NCI-H1048 (cell line): ENCODE results near the gene GRHPR.
A peak's percentile ranks its signal among the peaks of the same experiment; 100 is the strongest.
"Not testable (repeated sequence)": the region's sequence is repeated elsewhere in the genome, so short reads cannot be mapped to it uniquely, and the experiment has no call there.

Source experiments
- DNase-seq: peaks from one replicate; lab custom pipeline; 2025; lab: John Stamatoyannopoulos, UW

Gene GRHPR

DNA sequence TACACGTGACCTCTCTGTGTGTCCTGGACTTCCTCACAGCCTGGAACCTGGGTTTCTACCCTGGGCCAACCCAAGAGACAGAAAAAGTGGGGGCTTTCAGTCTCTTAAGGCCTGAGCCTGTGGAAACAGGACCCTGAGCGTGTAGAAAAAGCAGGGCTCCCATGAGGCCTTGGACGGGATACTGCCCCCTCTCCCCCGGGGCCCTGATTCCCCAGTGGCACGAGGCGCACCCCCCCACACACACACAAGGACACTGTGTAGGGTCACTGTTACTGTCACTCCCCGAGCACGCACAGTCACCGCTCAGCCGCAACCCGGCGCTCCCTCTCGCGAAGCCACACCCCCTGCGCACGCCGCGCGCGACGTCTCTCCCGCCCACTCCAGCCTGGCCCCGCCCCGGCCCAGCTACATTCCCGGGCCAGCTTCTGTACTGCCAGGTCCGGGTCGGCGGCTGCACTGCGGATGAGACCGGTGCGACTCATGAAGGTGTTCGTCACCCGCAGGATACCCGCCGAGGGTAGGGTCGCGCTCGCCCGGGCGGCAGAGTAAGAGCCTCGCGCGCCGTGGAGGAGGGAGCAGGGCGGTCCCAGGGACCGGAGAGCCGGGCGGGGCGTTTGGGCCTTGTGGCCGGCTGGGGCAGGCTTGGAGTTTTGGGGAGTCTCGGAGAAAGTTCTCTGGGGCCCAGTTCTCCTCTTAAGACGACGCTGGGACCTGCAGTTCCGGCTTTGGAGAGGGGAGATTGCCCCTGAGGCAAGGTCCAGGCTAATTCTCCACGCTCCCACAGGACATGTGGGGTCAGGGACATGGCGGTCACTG is at the start of gene GRHPR:
GRHPR (plus strand) TSS at position 408 of the 816 bp plus-strand sequence; CDS start at position 463, 55 bp downstream.
- peak; percentile 58 for DNase-seq

DNA sequence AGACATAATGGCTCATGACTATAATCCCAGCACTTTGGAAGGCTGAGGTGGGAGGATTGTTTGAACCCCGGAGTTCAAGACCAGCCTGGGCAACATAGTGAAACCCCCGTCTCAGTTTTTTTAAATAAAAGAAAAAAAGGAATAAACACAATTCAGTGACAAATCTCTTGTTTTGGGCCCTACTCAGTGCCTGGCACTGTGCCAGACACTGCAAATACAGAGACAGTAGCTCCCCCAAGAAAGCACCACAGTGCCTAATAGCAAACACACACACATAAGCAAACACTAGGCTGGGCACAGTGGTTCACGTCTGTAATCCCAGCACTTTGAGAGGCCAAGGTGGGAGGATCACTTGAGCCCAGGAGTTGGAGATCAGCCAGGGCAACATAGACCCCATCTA is 49.7 kb upstream of the GRHPR start:
- no peak for DNase-seq

DNA sequence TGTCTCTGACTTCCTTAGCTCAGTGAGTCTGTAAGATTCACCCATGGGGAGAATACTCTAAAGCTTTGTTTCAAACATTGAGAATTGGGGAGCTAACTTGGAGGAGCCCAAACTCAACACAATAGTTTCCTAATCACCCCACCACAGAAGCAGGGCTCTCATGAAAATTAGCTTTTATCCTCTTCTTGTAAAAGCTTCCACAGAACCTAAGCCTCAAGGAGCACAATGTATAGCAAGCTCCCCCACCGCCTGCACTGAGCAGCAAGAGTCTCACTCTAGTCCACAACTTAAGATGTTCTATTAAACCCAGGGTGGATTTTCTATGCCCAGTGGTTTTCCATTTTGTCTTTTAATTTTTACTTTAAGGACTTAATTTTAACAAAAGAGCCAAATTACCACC is 48.9 kb upstream of the GRHPR start:
- no peak for DNase-seq

DNA sequence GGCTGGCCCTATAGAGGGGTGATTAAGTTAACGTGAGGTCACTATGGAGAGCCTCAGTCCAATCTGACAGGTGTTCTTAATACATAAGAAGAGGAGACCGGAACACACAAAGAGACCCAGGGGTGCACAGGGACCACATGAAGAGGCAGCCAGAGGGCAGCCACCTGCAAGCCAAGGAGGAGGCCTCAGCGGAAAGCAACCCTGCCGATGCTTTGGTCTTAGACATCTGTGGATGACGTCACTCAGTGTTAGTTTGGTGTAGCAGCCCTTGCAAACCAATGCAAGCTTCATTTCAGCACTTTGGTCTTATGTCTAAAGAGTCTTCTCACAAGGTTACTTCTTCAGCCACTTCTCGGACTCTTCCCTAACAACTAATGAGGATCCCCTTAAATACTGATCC is 47.6 kb upstream of the GRHPR start:
- no peak for DNase-seq

DNA sequence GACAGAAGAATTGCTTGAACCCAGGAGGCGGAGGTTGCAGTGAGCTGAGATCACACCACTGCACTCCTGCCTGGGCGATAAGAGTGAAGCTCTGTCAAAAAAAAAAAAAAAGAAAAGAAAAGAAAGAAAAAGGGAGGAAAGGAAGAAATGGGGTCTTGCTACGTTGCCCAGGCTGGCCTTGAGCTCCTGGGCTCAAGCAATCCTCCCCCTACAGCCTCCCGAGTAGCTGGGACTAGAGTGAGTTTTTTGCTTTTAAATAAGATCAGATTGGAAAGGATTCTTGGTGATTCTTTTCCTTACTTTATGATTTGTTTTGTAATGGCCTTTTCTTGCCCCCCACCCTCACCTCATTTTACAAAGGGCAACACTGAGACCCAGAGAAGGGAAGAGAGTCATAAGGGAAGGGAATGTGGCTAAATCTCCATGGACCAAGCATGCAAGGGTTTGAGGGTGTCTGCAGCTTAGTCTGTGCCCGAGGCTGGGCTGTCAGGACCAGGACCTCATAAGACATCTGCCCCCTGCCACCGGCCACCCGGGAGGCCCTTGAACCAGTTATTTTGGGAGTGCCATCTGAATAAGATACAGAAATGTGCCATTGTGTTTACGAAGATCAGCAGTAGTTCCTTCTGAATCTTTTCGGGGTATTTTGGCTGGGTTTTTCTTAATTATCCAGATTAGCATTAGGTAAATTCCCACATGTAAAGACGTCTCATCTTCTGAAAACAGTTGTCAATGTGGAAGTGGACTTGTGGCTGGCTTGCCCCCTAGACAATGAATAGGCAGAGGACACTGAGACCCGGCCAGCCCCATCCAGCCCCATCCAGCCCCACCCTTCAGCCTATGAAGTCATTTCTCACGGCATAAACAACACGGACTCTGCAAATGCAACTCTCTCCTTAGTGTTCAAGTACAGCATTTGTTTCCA is 44.5 kb upstream of the GRHPR start:
- DNase-seq, result no peak

DNA sequence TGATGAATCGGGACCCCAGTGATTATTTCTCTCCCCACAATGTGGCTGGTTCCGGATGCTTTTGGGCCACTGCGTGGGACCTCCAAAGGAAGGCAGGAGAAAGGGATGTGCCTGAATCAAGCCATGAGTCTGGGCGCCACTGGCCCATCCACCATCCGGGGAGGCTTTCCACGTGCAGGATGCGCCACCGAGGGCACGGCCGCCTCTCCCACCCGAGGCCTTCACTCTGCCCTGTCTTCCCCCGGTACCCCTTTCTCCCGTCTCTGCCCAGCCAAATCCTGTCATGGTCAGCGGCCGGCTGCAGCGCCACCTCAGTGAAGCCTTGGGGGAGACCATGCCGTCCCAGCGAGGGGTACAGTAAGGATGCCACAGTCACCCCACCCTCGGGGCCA is 43.9 kb upstream of the GRHPR start:
- DNase-seq, result no peak

DNA sequence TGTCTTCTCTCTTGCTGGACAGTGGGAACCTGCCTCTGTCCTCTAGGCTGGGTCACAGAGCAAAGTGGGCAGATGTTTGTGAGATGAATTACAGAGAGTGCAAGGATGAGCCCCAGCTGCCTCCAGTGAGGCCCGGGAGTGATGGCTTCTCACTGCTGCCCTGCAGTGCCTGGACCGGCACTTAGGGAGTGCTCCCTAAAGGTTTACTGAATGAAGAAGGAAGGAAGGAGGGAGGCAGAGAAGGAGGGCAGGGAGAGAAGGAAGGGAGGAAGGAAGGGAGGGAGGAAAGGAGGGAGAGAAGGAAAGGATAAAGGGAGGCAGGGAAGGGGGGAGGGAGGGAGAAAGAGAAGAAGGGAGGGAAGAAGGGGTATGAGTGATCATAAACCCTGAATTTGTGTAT is 42.7 kb upstream of the GRHPR start:
- no peak for DNase-seq

DNA sequence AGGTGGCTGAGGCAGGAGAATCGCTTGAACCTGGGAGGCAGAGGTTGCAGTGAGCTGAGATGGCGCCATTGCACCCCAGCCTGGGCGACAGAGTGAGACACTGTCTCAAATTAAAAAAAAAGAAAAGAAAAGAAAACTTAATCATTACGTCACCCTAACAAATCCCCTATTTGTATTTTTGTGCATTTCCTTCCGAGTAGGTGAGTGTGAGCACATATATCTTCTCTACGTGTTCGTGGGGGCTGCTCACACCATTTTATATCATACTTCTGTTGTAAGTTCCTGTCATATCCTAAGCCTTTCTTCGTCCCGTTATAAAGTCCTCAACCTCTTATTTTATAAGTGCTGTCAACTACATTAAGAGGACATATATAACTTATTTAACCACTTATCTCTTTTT is 41.9 kb upstream of the GRHPR start:
- no peak for DNase-seq

DNA sequence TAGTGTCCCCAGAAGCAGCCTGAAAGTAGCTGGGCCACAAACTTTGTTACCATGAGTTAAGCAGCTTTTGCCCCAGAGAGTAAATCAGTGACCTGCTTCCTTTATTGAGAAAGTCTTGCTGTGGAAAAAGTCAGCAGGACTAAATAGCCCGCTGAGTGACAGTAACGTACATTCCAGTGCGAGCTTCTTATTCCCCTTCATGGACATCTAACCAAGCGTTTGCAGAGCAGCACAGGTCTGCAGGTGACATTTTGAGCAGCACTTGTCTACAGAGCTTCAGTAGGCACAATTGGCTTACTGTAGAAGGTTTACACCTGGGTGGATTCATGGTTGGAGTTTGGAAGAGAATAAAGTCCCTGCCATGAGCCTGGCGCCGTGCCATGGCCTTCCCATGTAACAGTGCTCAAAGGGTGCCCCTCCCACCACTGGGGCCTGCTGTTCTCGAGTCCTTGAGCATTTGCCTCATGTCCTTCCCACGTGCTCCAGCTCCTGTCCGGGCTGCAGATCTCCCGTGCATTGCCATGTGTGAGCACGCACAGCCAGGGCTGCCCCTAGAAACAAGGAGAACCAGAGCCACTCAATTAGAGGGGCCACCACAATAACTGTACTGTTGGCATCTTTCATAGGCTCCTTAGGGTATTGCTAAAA is 41.3 kb upstream of the GRHPR start:
- no peak for DNase-seq

DNA sequence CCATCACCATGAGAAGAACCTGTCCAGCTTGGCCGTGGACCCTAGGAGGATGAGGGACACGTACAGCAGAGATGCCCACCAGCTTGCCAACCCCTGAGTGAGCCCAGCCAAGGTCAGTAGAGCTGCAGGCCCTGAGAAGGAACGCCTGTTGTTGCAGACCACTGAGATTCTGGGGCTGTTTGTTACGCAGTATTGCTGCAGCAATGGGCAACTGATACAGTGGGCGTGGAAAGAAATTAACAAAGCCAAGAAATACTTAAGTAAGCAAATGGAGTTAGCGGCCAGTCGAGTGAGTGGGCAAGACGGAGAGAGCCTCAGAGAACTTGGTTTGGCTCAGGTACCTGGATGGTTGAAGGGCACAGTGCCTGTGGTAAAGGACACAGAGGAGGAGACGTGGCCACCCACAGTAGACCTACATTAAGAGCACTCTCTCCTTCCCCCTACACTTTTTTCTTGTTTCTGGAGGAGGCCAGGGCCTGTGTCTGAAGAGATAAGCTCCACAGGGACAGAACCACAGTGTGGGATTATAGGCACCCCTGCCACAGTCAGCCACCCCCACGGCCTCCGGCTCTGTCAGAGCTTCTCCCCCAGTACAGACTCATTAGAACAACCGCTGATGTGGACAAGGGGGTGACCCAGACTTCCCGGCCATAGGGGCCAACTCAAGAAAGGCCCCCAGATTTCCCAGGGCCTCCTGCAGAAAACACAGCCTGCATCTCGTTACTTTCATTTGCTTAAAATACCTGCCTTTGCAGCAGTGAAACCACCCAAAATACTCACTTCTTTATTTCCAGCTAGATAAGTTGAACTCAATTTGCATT is 40.1 kb upstream of the GRHPR start:
- DNase-seq, result no peak

DNA sequence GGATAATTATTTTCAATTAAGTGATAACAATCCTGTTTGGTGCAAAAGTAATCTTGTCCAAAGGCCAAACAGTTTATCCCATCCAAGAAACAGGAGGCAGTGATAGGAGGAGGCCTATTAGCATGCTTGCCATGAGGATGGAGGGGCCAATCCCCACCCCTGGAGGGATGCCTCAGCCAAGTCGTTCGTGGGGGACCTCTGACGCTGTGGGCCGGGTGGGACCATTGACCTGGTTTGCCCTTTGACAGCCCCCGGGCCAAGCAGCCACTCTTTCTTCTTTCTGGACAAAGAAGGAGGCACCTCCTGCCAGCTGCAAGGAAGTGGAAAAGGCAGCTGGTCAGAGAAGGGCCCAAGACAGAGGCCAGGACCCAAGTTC is 39.5 kb upstream of the GRHPR start:
- no peak for DNase-seq

DNA sequence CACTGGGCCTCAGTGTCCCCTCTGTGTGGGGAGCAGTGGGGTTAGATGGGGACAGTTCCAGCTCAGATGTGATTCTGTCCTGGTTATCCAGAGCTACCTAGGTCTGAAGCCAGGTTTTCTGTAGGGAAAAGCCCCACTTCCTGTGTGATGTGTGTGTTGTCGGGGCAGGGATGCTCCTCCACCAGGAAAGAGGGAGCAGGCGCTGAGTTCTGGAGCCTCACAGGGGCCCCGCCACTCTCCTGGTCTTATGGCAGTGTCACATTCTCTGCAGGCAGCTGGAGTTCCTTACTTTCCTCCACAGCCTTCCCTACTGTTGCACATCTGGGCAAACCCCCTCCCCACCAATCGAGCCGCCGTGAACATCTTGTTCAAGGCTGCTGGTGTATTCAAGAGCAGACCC is 39.1 kb upstream of the GRHPR start:
- no peak for DNase-seq

DNA sequence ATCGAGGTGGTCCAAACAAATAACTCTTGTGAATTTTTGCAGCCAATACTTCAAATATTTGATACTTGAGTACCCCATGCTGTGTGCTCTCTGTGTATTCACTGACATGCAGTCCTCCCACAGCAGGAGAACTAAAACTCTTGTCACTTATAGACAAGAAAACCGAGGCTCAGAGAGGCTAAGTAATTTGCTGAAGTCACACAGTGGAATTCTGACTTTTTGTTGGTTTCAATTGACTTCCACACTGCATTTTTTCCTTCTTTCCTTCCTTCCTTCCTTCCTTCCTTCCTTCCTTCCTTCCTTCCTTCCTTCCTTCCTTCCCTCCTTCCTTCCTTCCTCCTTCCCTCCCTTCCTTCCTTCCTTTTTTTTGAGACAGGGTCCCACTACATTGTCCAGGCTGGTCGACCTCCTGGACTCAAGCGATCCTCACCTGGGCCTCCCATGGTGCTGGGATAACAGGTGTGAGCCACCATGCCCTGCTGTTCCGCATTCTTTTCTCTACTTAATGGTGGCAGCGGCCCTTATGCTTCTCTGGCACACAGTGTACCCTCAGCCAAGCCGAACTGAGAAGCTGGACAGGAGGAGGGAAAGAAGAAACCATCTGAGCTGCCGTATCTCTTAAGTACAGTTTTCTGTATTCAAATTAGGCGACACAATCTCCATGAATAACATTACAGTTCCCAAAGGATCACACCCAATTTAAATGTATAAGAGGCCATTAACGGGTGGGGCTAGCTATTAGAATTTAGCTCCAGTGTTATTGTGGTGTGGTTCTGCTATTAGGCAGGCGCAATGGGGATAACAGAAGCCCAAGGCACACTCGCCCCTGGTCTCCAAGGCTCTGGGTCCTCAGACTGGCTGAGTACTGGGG is 38.4 kb upstream of the GRHPR start:
- no peak for DNase-seq

DNA sequence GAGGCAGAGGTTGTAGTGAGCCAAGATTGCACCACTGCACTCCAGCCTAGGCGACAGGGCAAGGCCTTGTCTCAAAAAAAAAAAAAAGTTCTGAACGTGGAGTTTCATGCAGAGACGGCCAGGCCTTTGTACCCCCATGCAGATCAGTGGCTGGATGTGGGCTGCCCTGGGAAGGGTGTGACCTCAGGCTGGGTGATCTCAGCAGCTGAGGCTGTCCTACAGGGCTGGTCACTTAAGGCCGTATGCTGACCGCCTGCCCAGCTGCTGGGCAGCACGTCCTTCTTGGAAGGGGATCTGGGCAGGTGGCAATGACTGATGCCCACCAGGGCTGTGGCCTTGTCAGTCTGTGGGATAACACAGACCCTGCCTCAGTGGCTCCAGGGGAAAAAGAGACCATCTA is 37.2 kb upstream of the GRHPR start:
- no peak for DNase-seq

DNA sequence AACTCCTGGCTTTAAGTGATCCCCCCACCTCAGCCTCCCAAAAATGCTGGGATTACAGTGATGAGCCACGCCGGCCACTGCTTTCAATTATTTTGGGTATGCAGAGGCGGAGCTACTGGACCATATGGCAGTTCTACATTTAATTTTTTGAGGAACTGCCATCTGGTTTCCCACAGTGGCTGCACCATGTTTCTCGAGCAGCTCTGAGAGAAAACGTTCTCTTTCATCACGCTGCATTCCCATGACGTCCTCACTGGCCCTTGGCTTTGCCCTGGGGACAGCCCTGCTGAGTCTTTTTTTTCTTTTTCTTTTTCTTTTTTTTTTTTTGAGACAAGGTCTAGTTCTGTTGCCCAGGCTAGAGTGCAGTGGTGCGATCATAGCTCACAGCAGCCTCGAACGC is 35.5 kb upstream of the GRHPR start:
- no peak for DNase-seq

DNA sequence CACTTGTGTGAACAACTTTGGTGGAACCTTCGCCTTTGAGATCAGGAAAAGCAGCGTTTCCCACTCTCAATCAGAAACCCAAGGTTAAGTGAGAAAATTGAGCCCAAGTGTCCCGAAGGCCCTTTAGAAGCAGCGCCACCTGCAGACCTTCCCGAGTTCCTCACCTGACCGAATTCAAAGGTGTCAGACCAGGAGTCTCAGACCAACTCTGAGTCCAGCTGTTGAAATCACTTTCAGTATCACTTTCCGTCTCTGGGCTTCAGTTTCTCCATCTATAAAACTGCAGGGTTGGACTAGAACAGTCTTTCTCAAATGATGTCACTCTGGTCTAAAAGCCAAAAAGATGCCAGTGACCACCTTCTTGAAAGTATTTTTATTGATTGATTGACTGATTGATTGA is 31.7 kb upstream of the GRHPR start:
- no peak for DNase-seq

DNA sequence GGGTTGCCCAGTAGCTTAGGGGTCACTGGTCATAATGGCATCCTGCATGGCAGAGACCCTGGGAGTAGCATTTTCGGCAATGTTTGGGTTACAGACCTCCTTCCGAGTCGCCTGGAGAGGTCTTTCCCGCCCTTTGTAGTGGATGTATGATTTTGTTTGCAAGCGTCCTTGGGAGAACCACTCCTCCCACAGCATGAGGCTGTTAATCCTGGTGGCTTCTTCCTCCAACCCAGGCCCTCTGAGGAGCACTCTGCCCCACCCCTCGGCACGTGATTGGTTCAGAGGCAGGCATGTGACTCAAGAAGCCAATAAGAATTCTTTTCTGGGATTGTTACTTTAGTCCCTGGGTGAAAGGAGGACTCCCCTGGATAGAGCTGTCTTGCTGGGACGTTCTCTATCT is 30.2 kb upstream of the GRHPR start:
- no peak for DNase-seq

DNA sequence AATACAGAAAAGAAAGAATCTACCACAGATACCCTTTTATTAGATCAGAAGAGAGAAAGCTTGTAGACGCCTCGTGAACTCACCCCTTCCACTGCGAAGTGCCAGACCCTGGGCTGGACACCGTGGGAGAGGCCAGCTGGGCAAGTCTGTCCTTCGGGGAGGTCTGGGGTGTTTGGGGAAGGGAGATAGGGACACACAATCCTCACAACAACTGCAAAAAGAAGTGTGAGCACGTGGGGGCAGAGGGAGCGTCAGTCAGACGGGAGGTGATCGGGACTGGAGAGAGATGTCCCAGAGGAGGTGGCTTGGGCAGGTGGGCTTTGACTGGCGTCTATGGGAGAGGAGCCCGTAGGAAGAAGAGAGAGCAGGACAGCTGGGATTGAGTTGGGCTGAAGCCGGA is 27.3 kb upstream of the GRHPR start:
- no peak for DNase-seq

DNA sequence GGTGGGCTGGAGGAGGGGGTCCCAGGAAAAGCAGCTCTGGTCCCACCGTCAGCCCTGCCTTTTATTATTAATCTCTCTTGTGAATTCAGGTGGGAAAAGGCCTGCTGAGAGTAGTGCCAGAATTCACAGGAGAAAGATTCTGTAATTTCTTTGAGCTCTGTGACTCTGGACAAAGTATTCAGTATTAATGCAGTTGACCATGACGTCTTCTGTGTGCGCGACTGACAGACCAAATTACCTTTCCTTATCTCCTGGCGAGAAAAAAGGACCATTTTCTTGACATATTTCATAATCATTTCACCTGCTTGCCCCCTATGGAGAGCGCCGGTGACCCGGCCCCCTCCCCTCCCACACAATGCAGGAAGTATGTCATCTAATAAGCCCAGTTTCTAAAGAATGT is 26.8 kb upstream of the GRHPR start:
- no peak for DNase-seq

DNA sequence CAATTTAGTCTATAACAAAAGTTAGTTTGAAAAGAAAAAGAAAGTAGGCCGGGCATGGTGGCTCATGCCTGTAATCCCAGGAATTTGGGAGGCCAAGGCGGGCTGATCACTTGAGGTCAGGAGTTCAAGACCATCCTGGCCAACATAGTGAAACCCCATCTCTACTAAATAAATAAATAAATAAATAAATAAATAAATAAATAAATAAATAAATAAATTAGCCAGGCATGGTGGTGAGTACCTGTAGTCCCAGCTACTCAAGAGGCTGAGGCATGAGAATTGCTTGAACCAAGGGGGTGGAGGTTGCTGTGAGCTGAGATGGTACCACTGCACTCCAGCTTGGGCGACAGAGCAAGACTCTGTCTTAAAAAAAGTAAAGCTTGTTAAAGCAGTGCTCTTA is 24.5 kb upstream of the GRHPR start:
- DNase-seq, result not testable (repeated sequence)

DNA sequence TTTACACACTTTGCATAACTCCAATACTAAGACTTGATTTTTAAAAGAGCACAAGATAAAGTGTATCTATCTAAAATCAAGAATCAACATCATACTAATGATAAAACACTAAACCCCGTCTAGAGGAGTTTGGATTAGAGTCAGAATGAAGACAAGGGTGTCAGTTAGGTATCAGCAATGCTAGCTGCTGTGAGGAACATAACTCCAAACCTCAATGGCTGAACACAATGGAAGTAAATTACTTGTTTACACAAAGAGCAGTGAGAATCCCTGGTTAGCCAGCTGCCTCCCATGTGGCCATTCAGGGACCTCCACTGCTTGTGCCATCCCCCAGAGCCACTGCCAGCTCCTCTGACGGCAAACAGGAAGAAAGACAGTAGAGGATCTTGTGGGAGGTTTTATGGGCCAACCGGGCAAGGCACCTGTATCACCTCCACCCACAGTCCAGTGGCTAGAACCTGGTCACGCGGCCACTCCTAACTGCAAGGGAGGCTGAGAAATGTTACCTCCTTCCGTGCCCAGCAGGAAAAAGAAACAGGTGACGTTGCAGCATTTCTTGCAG is 24.0 kb upstream of the GRHPR start:
- DNase-seq, result no peak
